SK-N-SH treated with all-trans-retinoic acid at 6 μM for 48 hours (cell line): Measurements from ENCODE around the gene TAL2.

Experiments used
- ARNTL ChIP-seq: fragments of 450-650 bp; formaldehyde crosslinking; IDR thresholded peaks from 2 replicates; pipeline ENCODE4 v1.5.0; 2020; ENCODE audit warnings: low read depth, mild to moderate bottlenecking, moderate library complexity, borderline replicate concordance
- TF ChIP-seq, protein P1 (sequence below): fragments of 250-450 bp; sonication (Bioruptor Pico); IDR thresholded peaks from 2 replicates; pipeline ENCODE4 v1.5.1; 2020; ENCODE audit warnings: low read depth, mild to moderate bottlenecking, moderate library complexity

DNA sequence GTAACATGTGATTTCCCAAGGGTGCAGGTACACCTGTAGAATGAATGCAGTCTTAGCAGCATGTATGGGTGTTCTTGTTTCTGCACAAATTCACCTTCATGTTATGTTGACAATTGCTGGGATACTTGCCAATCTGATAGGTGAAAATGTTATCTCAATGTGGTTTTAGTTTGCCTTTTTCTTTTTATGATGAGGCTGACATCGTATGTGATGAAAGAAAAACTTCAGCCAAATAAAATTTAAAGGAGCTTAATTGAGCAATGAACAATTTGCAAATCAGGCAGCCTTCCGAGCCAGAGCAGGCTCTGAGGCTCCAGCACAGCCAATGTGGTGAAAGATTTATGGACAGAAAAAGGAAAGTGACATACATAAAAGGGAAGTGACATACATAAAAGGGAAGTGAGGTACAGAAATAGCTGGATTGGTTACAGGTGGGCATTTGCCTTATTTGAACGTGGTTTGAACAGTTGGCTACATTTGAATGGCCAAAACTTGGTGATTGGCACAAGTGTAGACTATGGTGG, 10.5 kb downstream of the TAL2 start:
- TF ChIP-seq, protein P1, sequence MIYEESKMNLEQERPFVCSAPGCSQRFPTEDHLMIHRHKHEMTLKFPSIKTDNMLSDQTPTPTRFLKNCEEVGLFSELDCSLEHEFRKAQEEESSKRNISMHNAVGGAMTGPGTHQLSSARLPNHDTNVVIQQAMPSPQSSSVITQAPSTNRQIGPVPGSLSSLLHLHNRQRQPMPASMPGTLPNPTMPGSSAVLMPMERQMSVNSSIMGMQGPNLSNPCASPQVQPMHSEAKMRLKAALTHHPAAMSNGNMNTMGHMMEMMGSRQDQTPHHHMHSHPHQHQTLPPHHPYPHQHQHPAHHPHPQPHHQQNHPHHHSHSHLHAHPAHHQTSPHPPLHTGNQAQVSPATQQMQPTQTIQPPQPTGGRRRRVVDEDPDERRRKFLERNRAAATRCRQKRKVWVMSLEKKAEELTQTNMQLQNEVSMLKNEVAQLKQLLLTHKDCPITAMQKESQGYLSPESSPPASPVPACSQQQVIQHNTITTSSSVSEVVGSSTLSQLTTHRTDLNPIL (CRISPR knock-in tag) = no peak
- no peak for TF ChIP-seq ARNTL (CRISPR knock-in tag)
